ENCODE results near the gene FKBP3. TPM values are rescaled to one million over a fixed set of nuclear protein-coding genes. Genes with fewer than 3 reads are reported as not detected.

FKBP3 gene
- total and polyA plus RNA-seq, 2 of the 13 experiments (the other 11 are each of a cell fraction or from before 2014, with no cell fraction given): 57.0 to 87.6 TPM

- TF ChIP-seq RAD51 (IDR thresholded peaks at IDR 0.05; ENCODE audit: borderline replicate concordance): peak; percentile 67; the same call in 1 of the 2 replicates
- peak; percentile 54; the same call in 1 of the 2 replicates for TF ChIP-seq ZFP91 (CRISPR knock-in tag; IDR thresholded peaks at IDR 0.05; ENCODE audit: borderline replicate concordance)
- no peak; the same call in 1 of the 2 replicates for TF ChIP-seq ZNF646 (CRISPR knock-in tag; IDR thresholded peaks at IDR 0.05)
- peak; percentile 34; the same call in 1 of the 2 replicates for TF ChIP-seq ZNF768 (CRISPR knock-in tag; IDR thresholded peaks at IDR 0.05)
- peak; percentile 62 for TF ChIP-seq SALL1 (CRISPR knock-in tag; IDR thresholded peaks at IDR 0.05)
- TF ChIP-seq ZNF564 (CRISPR knock-in tag; IDR thresholded peaks at IDR 0.05): peak; percentile 51; the same call in 1 of the 2 replicates
- no peak for TF ChIP-seq HNF4A (CRISPR knock-in tag; IDR thresholded peaks at IDR 0.05)
- peak; percentile 57 for TF ChIP-seq THAP11 (CRISPR knock-in tag; IDR thresholded peaks at IDR 0.05)
- TF ChIP-seq HOXD1 (CRISPR knock-in tag; IDR thresholded peaks at IDR 0.05): 0 out of 2 replicates have a peak, but pooled peaks have one; percentile 20
These were observed 50.1 kb downstream of the FKBP3 start, which contains the start of gene PRPF39 (continued) for GRCh38 chr14:45083976-45084722.
